Esophagus squamous epithelium (tissue), 5 donors: ENCODE results near the gene ESRRA. TPM values are rescaled to one million over a fixed set of nuclear protein-coding genes. Genes with fewer than 3 reads are reported as not detected.

Source experiments
- DNase-seq: peaks from one replicate; lab custom pipeline; 2025; lab: John Stamatoyannopoulos, UW
- H3K27ac ChIP-seq, 4 donors: fragments of 200-600 bp; sonication (generic); one replicate each; pipeline ENCODE4 v1.5.1; 2016 to 2019; ENCODE audit warnings: mild to moderate bottlenecking in 1 of 4
- H3K27me3 ChIP-seq, 4 donors: fragments of 200-600 bp; sonication (generic); 1 replicate in 3 of 4; 2 replicates in 1 of 4; pipeline versions ENCODE4 v1.5.1 to v1.6.0; 2017 to 2021; ENCODE audit warnings: antibody characterized with exemption in 1 of 4
- H3K36me3 ChIP-seq, 3 donors: fragments of 200-600 bp; sonication (generic); one replicate each; pipeline ENCODE4 v1.5.1; 2016 to 2019
- H3K4me1 ChIP-seq, 3 donors: fragments of 200-600 bp; sonication (generic); one replicate each; pipeline ENCODE4 v1.5.1; 2017 to 2019
- H3K4me3 ChIP-seq, 4 donors: fragments of 200-600 bp; sonication (generic); 1 replicate in 3 of 4; 2 replicates in 1 of 4; pipeline ENCODE4 v1.5.1; 2016 to 2019; ENCODE audit warnings: mild to moderate bottlenecking in 2 of 4, moderate library complexity in 1 of 4
- H3K9me3 ChIP-seq, 3 donors: fragments of 200-600 bp; sonication (generic); one replicate each; pipeline ENCODE4 v1.5.1; 2016 to 2019
- POLR2A ChIP-seq, 4 donors: fragments of 450-650 bp; IDR thresholded peaks; one replicate each; pipeline ENCODE4 v1.6.1; 2017; ENCODE audit warnings: antibody characterized with exemption in 4 of 4, mild to moderate bottlenecking in 4 of 4, moderate library complexity in 3 of 4
- WGBS, 2 donors: methylation state at CpG; one replicate each; pipeline ENCODE4 v1.1.5; 2018; 5-methylcytosine and 5-hydroxymethylcytosine counted together
- intact Hi-C: fragments of 100-400 bp; cut with DNase I; formaldehyde crosslinking; loops from one replicate; pipeline ENCODE4 v1.15.0; 2022
- total RNA-seq, 4 donors: library from RNA; depleted of rRNA; stranded (reverse); fragments of >200 nt; gene quantifications; one replicate each; pipeline ENCODE4 v1.1.0, GENCODE V29; 2016
- TF ChIP-seq, protein P1 (sequence below), 6 experiments: fragments of 450-650 bp in 4 of 6; fragments of 200-600 bp in 2 of 6; sonication (generic) in 2 of 6; IDR thresholded peaks; one replicate each; pipeline ENCODE4 v1.5.1; 2016 to 2019; ENCODE audit warnings: antibody characterized with exemption in 6 of 6, mild to moderate bottlenecking in 4 of 6, moderate library complexity in 4 of 6
- donor health status: DM: yes; HTN: yes; CAD: no.

The ESRRA gene
- total RNA-seq, 4 donors from 2014 or later: 81.9 to 131 (median 99.7) TPM

- Histone ChIP-seq H3K27ac (no peak overlapping the region), H3K4me3 (no peak overlapping the region), H3K27me3 (peaks cover 11 to 100% (median 26%) of the 10 kb centered on the region in 4 donors), H3K4me1 (peaks cover 25 to 55% (median 28%) of the 10 kb centered on the region in 3 donors), H3K9me3 (no peaks in the 10 kb centered on the region), H3K36me3 (no peaks in the 10 kb centered on the region)
- TF ChIP-seq POLR2A (IDR thresholded peaks at IDR 0.05): no peak
- TF ChIP-seq, protein P1, sequence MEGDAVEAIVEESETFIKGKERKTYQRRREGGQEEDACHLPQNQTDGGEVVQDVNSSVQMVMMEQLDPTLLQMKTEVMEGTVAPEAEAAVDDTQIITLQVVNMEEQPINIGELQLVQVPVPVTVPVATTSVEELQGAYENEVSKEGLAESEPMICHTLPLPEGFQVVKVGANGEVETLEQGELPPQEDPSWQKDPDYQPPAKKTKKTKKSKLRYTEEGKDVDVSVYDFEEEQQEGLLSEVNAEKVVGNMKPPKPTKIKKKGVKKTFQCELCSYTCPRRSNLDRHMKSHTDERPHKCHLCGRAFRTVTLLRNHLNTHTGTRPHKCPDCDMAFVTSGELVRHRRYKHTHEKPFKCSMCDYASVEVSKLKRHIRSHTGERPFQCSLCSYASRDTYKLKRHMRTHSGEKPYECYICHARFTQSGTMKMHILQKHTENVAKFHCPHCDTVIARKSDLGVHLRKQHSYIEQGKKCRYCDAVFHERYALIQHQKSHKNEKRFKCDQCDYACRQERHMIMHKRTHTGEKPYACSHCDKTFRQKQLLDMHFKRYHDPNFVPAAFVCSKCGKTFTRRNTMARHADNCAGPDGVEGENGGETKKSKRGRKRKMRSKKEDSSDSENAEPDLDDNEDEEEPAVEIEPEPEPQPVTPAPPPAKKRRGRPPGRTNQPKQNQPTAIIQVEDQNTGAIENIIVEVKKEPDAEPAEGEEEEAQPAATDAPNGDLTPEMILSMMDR (IDR thresholded peaks at IDR 0.05): no peak
- 30 to 38% methylated on average over 5 to 17 of the region's 34 CpGs for WGBS, 2 donors
- no peak for DNase-seq
- intact Hi-C loops: no loop called here
Observed at GRCh38 chr11:64296830-64297698, 8.3 kb upstream of the ESRRA start.

GRCh38 chr11:64297699-64298358 lies 7.5 kb upstream of the ESRRA start:
- peaks cover 9 to 100% (median 21%) of the 10 kb centered on the region in 4 donors for H3K27me3 ChIP-seq
- DNase-seq: no peak

DNA sequence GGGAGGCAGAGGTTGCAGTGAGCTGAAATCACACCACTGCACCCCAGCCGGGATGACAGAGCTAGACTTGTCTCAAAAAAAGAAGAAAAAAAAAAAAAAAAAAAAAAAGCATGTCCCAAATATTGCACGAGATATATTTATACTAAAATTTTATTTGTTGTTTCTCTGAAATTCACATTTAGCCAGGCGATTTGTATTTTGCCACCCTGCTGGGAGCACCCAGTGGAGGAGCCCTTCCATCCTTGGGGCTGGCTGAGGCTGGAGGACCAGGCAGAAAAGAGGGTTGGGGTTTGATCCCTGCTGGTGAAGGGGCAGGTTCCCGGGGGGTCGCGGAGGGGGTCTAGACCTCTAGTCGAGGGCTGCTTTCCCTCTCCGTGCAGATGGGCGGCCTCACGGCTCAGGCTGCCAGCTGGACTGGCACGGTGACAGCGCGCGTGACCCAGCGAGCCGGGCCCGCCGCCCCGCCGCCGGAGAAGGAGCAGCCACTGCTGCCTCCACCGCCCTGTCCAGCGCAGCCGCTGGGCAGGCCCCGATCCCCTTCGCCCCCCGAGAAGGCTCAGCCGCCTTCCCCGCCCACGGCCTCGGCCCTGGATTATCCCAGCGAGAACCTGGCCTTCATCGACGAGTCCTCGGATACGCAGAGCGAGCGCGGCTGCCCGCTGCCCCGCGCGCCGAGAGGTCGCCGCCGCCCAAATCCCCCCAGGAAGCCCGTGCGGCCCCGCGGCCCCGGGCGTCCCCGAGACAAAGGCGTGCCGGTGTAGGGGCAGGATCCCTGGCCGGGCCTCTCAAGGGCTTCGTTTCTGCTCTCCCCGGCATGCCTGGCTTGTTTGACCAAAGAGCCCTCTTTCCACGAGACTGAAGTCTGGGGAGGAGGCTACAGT lies 6.1 kb upstream of the ESRRA start:
- 10 to 23% methylated on average over 5 to 12 of the region's 60 CpGs for WGBS, 2 donors
- H3K4me3 ChIP-seq: peak overlapping the region; percentile 26 to 67 (median 46)
- no peak for TF ChIP-seq POLR2A (IDR thresholded peaks at IDR 0.05)
- TF ChIP-seq, protein P1 (IDR thresholded peaks at IDR 0.05): no peak
- peaks cover 9 to 88% (median 18%) of the 10 kb centered on the region in 4 donors for H3K27me3 ChIP-seq
- no peaks in the 10 kb centered on the region for H3K36me3 ChIP-seq
- DNase-seq: no peak
- peak overlapping the region in 2 of 4 donors; percentile 42 to 64 for H3K27ac ChIP-seq
- peaks cover 26 to 56% (median 26%) of the 10 kb centered on the region in 3 donors for H3K4me1 ChIP-seq
- no peaks in the 10 kb centered on the region for H3K9me3 ChIP-seq
- intact Hi-C loops: no loop called here

More at GRCh38 chr11:64297699-64298358, 7.5 kb upstream of the ESRRA start:
- 54 to 67% methylated on average over 5 to 8 of the region's 18 CpGs for WGBS, 2 donors
- H3K4me3 ChIP-seq: no peak overlapping the region
- no peak overlapping the region for H3K27ac ChIP-seq
- no peak for TF ChIP-seq POLR2A (IDR thresholded peaks at IDR 0.05)
- TF ChIP-seq, protein P1 (IDR thresholded peaks at IDR 0.05): no peak
- no peaks in the 10 kb centered on the region for H3K9me3 ChIP-seq
- H3K4me1 ChIP-seq: peaks cover 20 to 48% (median 21%) of the 10 kb centered on the region in 3 donors
- no peaks in the 10 kb centered on the region for H3K36me3 ChIP-seq
- intact Hi-C loops: no loop called here

DNA sequence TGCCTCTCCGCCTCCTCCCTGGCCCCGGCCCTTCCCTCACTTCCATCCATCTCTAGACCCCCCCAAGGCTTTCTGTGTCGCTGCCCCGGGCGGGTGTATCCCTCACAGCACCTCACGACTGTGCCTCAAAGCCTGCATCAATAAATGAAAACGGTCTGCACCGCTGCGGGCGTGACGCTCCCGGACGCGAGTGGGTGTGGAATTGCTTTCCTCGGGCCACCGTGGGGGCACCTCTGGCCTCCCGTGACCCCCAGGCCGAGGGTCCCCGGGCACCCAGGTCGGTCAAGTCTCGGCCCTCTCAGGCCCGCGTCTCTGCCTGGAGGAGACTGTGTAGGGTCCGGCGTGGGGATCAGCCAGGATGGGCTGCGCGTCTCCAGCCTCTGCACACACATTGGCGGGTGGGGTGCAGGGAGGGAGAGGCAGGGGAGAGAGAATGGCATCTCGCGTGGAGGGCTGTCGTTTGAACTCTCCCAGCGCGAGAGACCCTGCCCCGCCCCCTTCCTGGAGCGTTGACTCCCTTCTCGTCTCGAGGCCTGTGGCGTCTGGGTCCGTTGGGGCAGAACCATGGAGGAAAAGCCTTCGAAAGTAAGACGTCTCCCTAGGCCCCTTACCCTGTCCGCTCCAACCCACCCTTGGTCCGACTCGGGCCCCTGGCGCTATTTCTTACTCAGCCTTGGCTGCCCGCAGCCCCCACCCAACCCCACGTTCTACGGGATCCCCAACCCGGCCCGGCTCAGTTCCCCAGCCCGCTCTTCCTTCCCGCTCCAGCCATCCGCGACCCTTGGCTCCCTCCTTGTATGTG lies 5.3 kb upstream of the ESRRA start, which contains the start of gene CATSPERZ:
CATSPERZ (plus strand) TSS at position 512 of the 802 bp plus-strand sequence; CDS start at position 565, 53 bp downstream.
- peaks cover 9 to 80% (median 18%) of the 10 kb centered on the region in 4 donors for H3K27me3 ChIP-seq
- peak within 1 kb of the TSS; percentile 26 to 67 (median 46) for H3K4me3 ChIP-seq
- H3K4me1 ChIP-seq: peaks cover 28 to 62% (median 29%) of the 10 kb centered on the region in 3 donors
- no peak for DNase-seq
- intact Hi-C loops: loop anchor here (5.0 kb wide), 1 partner anchor 98 kb away; no protein-coding TSS in a partner anchor
- TF ChIP-seq POLR2A (IDR thresholded peaks at IDR 0.05): no peak
- TF ChIP-seq, protein P1 (IDR thresholded peaks at IDR 0.05): no peak
- H3K9me3 ChIP-seq: no peaks in the 10 kb centered on the region
- H3K27ac ChIP-seq: peak within 1 kb of the TSS in 3 of 4 donors; percentile 32 to 64 (median 42)
- no peaks in the 10 kb centered on the region for H3K36me3 ChIP-seq
- 2 to 27% methylated on average over 5 to 24 of the region's 54 CpGs for WGBS, 2 donors
